HepG2 (cell line): ENCODE data around the gene ZKSCAN1. TPM values are rescaled to one million over a fixed set of nuclear protein-coding genes. Genes with fewer than 3 reads are reported as not detected.

Experiments
- ATAC-seq: fragments of 200-7000 bp; cut with Tn5 transposase; 3 replicates; pipeline ENCODE4 v1.9.1; 2020; ENCODE audit warnings: mild to moderate bottlenecking, moderate library complexity
- BruUV-seq: library from RNA; stranded (reverse); fragments of 400-500 nt; replicated peaks from 2 replicates; lab custom pipeline; 2021; lab: Mats Ljungman, UMichigan
- CTCF ChIA-PET: fragments of 300-600 bp; formaldehyde crosslinking; extraction: SDS; loops from one replicate; lab custom pipeline; 2021; ENCODE audit warnings: low total read pairs, inconsistent platforms, low intra/inter-chr PET ratio; lab: Yijun Ruan, JAX
- POLR2A ChIA-PET: fragments of 350-600 bp; sonication (Branson Sonifier 250); formaldehyde crosslinking; loops from one replicate; lab custom pipeline; 2020; ENCODE audit warnings: antibody characterized with exemption, inconsistent platforms; lab: Yijun Ruan, JAX
- DNase-seq: peaks from one replicate; pipeline ENCODE4 v3.0.0-alpha.2; 2015; ENCODE audit warnings: low spot score
- FAIRE-seq: peaks from 3 replicates; lab custom pipeline; 2011; peaks lifted over from hg19 to GRCh38; lab: Jason Lieb, UNC
- H2AFZ ChIP-seq: one replicate; pipeline ENCODE4 v1.6.1; 2011; ENCODE audit warnings: low read length, inconsistent platforms
- H3K27ac ChIP-seq: fragments of 300-600 bp; 3 replicates; pipeline ENCODE4 v1.8.0; 2011; ENCODE audit warnings: mixed run types, mild to moderate bottlenecking, mixed read lengths, low read length, inconsistent platforms; ENCODE audit not compliant: insufficient read depth; ENCODE audit errors: extremely low read length
- H3K27me3 ChIP-seq, 2 experiments: fragments of 200-600 bp in 1 of 2; 2 replicates in 1 of 2; 3 replicates in 1 of 2; pipeline versions ENCODE4 v1.6.0 to v1.8.0; 2011; ENCODE audit warnings: low read length in 2 of 2, mild to moderate bottlenecking in 2 of 2, moderate library complexity in 2 of 2, inconsistent platforms in 1 of 2; ENCODE audit not compliant: insufficient read depth in 2 of 2, control insufficient read depth in 1 of 2
- H3K36me3 ChIP-seq, 2 experiments: fragments of 200-600 bp in 1 of 2; replicated peaks in 1 of 2; 2 replicates in 1 of 2; 3 replicates in 1 of 2; pipeline versions ENCODE4 v1.5.1 to v1.8.0; 2011; ENCODE audit warnings: low read length in 2 of 2, inconsistent platforms in 1 of 2; ENCODE audit not compliant: insufficient read depth in 2 of 2, control insufficient read depth in 1 of 2
- H3K4me1 ChIP-seq: 2 replicates; pipeline ENCODE4 v1.5.1; 2012; ENCODE audit warnings: low read length, inconsistent platforms; ENCODE audit not compliant: insufficient read depth
- H3K4me2 ChIP-seq: 2 replicates; pipeline ENCODE4 v1.6.0; 2011; ENCODE audit warnings: low read depth, low read length, inconsistent platforms
- H3K4me3 ChIP-seq, 3 experiments: fragments of 200-600 bp in 1 of 3; sonication (generic), shearing (Covaris generic) in 1 of 3; replicated peaks in 1 of 3; 2 replicates each; pipeline ENCODE4 v1.5.1; 2011 to 2016; ENCODE audit warnings: low read length in 3 of 3, inconsistent platforms in 2 of 3, low read depth in 2 of 3, mild to moderate bottlenecking in 2 of 3, control low read depth in 1 of 3, mixed read lengths in 1 of 3; ENCODE audit not compliant: insufficient read depth in 1 of 3
- H3K79me2 ChIP-seq: one replicate; pipeline ENCODE4 v1.6.1; 2011; ENCODE audit warnings: low read length, inconsistent platforms; ENCODE audit not compliant: insufficient read depth
- H3K9ac ChIP-seq: 2 replicates; pipeline ENCODE4 v1.6.0; 2011; ENCODE audit warnings: mild to moderate bottlenecking, low read depth, low read length, inconsistent platforms; ENCODE audit not compliant: insufficient read depth
- H3K9me3 ChIP-seq: 2 replicates; pipeline ENCODE4 v1.5.1; 2012; ENCODE audit warnings: mild to moderate bottlenecking, low read length
- H4K20me1 ChIP-seq: 2 replicates; pipeline ENCODE4 v1.6.0; 2011; ENCODE audit warnings: inconsistent platforms, mild to moderate bottlenecking, low read length, moderate library complexity; ENCODE audit not compliant: insufficient read depth
- FOXK2 ChIP-seq: fragments of 450-650 bp; IDR thresholded peaks from 2 replicates; pipeline ENCODE4 v1.6.1; 2016
- POLR2A ChIP-seq, 2 experiments: IDR thresholded peaks; 2 replicates each; pipeline ENCODE4 v1.6.1; 2011; ENCODE audit warnings: low read depth in 2 of 2, low read length in 2 of 2, mild to moderate bottlenecking in 1 of 2, moderate library complexity in 1 of 2; ENCODE audit not compliant: insufficient read depth in 1 of 2
- WGBS: methylation state at CpG from one replicate; pipeline ENCODE4 v1.1.6; 2017; ENCODE audit warnings: low lambda C conversion rate; 5-methylcytosine and 5-hydroxymethylcytosine counted together
- in situ Hi-C: cut with HindIII; loops from 2 replicates; pipeline ENCODE4 v1.10.0; 2017; ENCODE audit warnings: low pct_unique_long_range_greater_than_20kb; ENCODE audit not compliant: extremely low pct_ligation_motif_present
- intact Hi-C: fragments of 100-400 bp; cut with micrococcal nuclease; formaldehyde crosslinking; loops from one replicate; pipeline ENCODE4 v1.10.0; 2022; ENCODE audit not compliant: unreplicated experiment
- polyA plus RNA-seq, 8 experiments: library from polyadenylated mRNA; depleted of rRNA in 3 of 8; stranded (reverse) in 7 of 8; unstranded in 1 of 8; fragments of >200 nt; fragmentation: Illumina TruSeq in 4 of 8; extraction: Trizol in 4 of 8; gene quantifications; 2 replicates each; pipeline versions ENCODE4 v1.2.1 to v1.2.3, GENCODE V29; 2011 to 2016; ENCODE audit warnings: low read depth in 4 of 8, missing spikeins in 1 of 8, mixed read lengths in 1 of 8; ENCODE audit not compliant: insufficient read depth in 1 of 8
- total RNA-seq, 5 experiments: library from RNA; depleted of rRNA; stranded (reverse); fragments of >200 nt; fragmentation: Illumina TruSeq; extraction: Trizol; gene quantifications; 2 replicates each; pipeline ENCODE4 v1.2.3, GENCODE V29; 2016; ENCODE audit warnings: low read depth in 1 of 5

Gene ZKSCAN1
- total and polyA plus RNA-seq, 2 of the 13 experiments (the other 11 are each of a cell fraction or from before 2014, with no cell fraction given), result 46.4 to 60.6 TPM

DNA sequence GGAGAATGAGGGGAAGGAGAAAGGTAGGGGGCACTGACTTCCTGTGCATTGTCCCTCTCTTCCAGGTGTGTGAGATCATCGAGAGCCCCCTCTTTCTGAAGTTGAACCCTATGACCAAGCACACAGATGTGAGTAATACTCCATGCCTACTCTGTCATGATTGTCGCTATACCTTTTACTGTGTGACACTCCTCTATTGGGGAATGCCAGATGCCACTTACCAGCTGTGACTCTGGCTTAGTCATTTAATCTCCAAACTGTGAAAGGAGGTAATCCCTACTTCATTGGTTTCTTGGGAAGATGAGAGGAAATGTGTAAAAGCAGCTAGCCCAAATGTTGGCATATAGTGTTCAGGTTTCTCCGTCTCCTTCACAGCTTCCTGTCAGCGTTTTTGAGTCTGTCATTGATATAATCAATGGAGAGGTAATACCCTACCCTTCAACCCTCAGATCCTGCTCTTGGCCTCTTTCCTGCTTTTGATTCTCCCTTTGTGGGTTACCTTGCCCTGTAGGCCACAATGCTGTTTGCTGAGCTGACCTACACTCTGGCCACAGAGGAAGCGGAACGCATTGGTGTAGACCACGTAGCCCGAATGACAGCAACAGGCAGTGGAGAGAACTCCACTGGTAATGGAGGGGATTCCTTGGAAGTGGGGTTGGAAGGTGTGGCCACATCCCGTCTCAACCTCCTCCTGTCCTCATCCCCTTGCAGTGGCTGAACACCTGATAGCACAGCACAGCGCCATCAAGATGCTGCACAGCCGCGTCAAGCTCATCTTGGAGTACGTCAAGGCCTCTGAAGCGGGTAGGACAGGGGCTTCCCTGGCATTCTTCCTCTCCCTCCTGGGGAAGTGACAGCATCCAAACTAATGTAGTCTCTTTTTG is 75.4 kb downstream of the ZKSCAN1 start:
- H3K4me2 ChIP-seq, result no peak overlapping the region
- peaks cover 35 to 56% of the 10 kb centered on the region in 2 experiments for H3K36me3 ChIP-seq
- BruUV-seq, result TSS peak; percentile 55
- no peaks in the 10 kb centered on the region for H4K20me1 ChIP-seq
- in situ Hi-C loops, result no loop called here
- intact Hi-C loops, result no loop called here
- no peak for DNase-seq
- H3K4me3 ChIP-seq, result no peak overlapping the region
- ATAC-seq, result peak; percentile 6; the same call in 2 of the 3 replicates
- ChIA-PET CTCF (no interaction called here), POLR2A (interaction anchor here (0.7 to 4.3 kb wide), 2 partner anchors 10 to 30 kb away, joined by 4 to 33 read pairs; partner anchors contain the start of genes AP4M1 and MCM7)
- peaks cover 10% of the 10 kb centered on the region for H3K79me2 ChIP-seq
- no peak overlapping the region for H3K9ac ChIP-seq
- H2AFZ ChIP-seq, result no peak overlapping the region
- no peaks in the 10 kb centered on the region; a peak in 1 of 5 replicates for H3K27me3 ChIP-seq
- WGBS, result 95% methylated on average over 9 of the region's 14 CpGs
- FAIRE-seq, result no peak
- peaks cover 38% of the 10 kb centered on the region for H3K4me1 ChIP-seq
- peak in 1 of 2 experiments; percentile 10; a peak in 2 of 4 replicates for TF ChIP-seq POLR2A (IDR thresholded peaks at IDR 0.05; ENCODE audit: insufficient read depth in 1 of 2, low read depth in 2 of 2, low read length in 2 of 2)
- TF ChIP-seq FOXK2, result no peak
- TF ChIP-seq, all 625 proteins: peak for 1
- no peak overlapping the region for H3K27ac ChIP-seq
- H3K9me3 ChIP-seq, result no peaks in the 10 kb centered on the region

Other genes starting within 250 kb of the ZKSCAN1 start
- 0.11 and 0.35 TPM in 2 replicates for gene CYP3A4, start 231.4 kb upstream of the ZKSCAN1 start, total RNA-seq (2016; rRNA removed; fragmentation: Illumina TruSeq; extraction: Trizol)
- 0.07 and 0.24 TPM in 2 replicates for gene CYP3A4, start 231.4 kb upstream of the ZKSCAN1 start, polyA plus RNA-seq (2011; rRNA removed)
- 0.55 and 3.1 TPM in 2 replicates for gene CYP3A43, start 187.6 kb upstream of the ZKSCAN1 start, total RNA-seq (2016; rRNA removed; fragmentation: Illumina TruSeq; extraction: Trizol)
- 2.3 and 2.4 TPM in 2 replicates for gene CYP3A43, start 187.6 kb upstream of the ZKSCAN1 start, polyA plus RNA-seq (2011; rRNA removed)
- gene OR2AE1, start 138.6 kb upstream of the ZKSCAN1 start, total RNA-seq (2016; rRNA removed; fragmentation: Illumina TruSeq; extraction: Trizol), result not detected in 2 replicates
- 0.07 TPM in 1 of 2 replicates, not detected in the other for gene OR2AE1, start 138.6 kb upstream of the ZKSCAN1 start, polyA plus RNA-seq (2011; rRNA removed)
- 21.7 and 25.1 TPM in 2 replicates for gene TRIM4, start 96.1 kb upstream of the ZKSCAN1 start, total RNA-seq (2016; rRNA removed; fragmentation: Illumina TruSeq; extraction: Trizol)
- gene TRIM4, start 96.1 kb upstream of the ZKSCAN1 start, polyA plus RNA-seq (2011; rRNA removed), result 16.6 and 17.6 TPM in 2 replicates
- 0.66 and 0.75 TPM in 2 replicates for gene GJC3, start 86.0 kb upstream of the ZKSCAN1 start, total RNA-seq (2016; rRNA removed; fragmentation: Illumina TruSeq; extraction: Trizol)
- gene GJC3, start 86.0 kb upstream of the ZKSCAN1 start, polyA plus RNA-seq (2011; rRNA removed), result 1.4 TPM in 2 replicates
- gene AZGP1, start 39.6 kb upstream of the ZKSCAN1 start, total RNA-seq (2016; rRNA removed; fragmentation: Illumina TruSeq; extraction: Trizol), result 37.9 and 93.8 TPM in 2 replicates
- 229 and 265 TPM in 2 replicates for gene AZGP1, start 39.6 kb upstream of the ZKSCAN1 start, polyA plus RNA-seq (2011; rRNA removed)
- gene ZSCAN21, start 34.2 kb downstream of the ZKSCAN1 start, total RNA-seq (2016; rRNA removed; fragmentation: Illumina TruSeq; extraction: Trizol), result 10.0 and 11.8 TPM in 2 replicates
- 7.0 and 8.5 TPM in 2 replicates for gene ZSCAN21, start 34.2 kb downstream of the ZKSCAN1 start, polyA plus RNA-seq (2011; rRNA removed)
- 53.2 and 56.9 TPM in 2 replicates for gene ZNF3, start 66.1 kb downstream of the ZKSCAN1 start, total RNA-seq (2016; rRNA removed; fragmentation: Illumina TruSeq; extraction: Trizol)
- gene ZNF3, start 66.1 kb downstream of the ZKSCAN1 start, polyA plus RNA-seq (2011; rRNA removed), result 29.1 and 33.7 TPM in 2 replicates
- gene COPS6, start 73.4 kb downstream of the ZKSCAN1 start, total RNA-seq (2016; rRNA removed; fragmentation: Illumina TruSeq; extraction: Trizol), result 33.4 and 64.4 TPM in 2 replicates
- 117 and 124 TPM in 2 replicates for gene COPS6, start 73.4 kb downstream of the ZKSCAN1 start, polyA plus RNA-seq (2011; rRNA removed)
- gene MCM7, start 85.8 kb downstream of the ZKSCAN1 start, total RNA-seq (2016; rRNA removed; fragmentation: Illumina TruSeq; extraction: Trizol), result 214 and 229 TPM in 2 replicates
- gene MCM7, start 85.8 kb downstream of the ZKSCAN1 start, polyA plus RNA-seq (2011; rRNA removed), result 74.6 and 84.5 TPM in 2 replicates
- 8.2 and 9.7 TPM in 2 replicates for gene AP4M1, start 86.0 kb downstream of the ZKSCAN1 start, total RNA-seq (2016; rRNA removed; fragmentation: Illumina TruSeq; extraction: Trizol)
- 6.0 and 6.3 TPM in 2 replicates for gene AP4M1, start 86.0 kb downstream of the ZKSCAN1 start, polyA plus RNA-seq (2011; rRNA removed)
- gene TAF6, start 103.8 kb downstream of the ZKSCAN1 start, total RNA-seq (2016; rRNA removed; fragmentation: Illumina TruSeq; extraction: Trizol), result 18.8 and 25.6 TPM in 2 replicates
- 12.6 and 12.9 TPM in 2 replicates for gene TAF6, start 103.8 kb downstream of the ZKSCAN1 start, polyA plus RNA-seq (2011; rRNA removed)
- 5.4 and 12.7 TPM in 2 replicates for gene CNPY4, start 104.0 kb downstream of the ZKSCAN1 start, total RNA-seq (2016; rRNA removed; fragmentation: Illumina TruSeq; extraction: Trizol)
- gene CNPY4, start 104.0 kb downstream of the ZKSCAN1 start, polyA plus RNA-seq (2011; rRNA removed), result 6.2 TPM in 2 replicates
- gene MBLAC1, start 111.4 kb downstream of the ZKSCAN1 start, total RNA-seq (2016; rRNA removed; fragmentation: Illumina TruSeq; extraction: Trizol), result 1.8 and 2.1 TPM in 2 replicates
- gene MBLAC1, start 111.4 kb downstream of the ZKSCAN1 start, polyA plus RNA-seq (2011; rRNA removed), result 0.79 and 0.88 TPM in 2 replicates
- gene LAMTOR4, start 133.3 kb downstream of the ZKSCAN1 start, total RNA-seq (2016; rRNA removed; fragmentation: Illumina TruSeq; extraction: Trizol), result 115 and 120 TPM in 2 replicates
- gene LAMTOR4, start 133.3 kb downstream of the ZKSCAN1 start, polyA plus RNA-seq (2011; rRNA removed), result 111 and 118 TPM in 2 replicates
- 2.0 and 9.6 TPM in 2 replicates for gene TRAPPC14, start 143.1 kb downstream of the ZKSCAN1 start, total RNA-seq (2016; rRNA removed; fragmentation: Illumina TruSeq; extraction: Trizol)
- gene TRAPPC14, start 143.1 kb downstream of the ZKSCAN1 start, polyA plus RNA-seq (2011; rRNA removed), result 4.7 and 7.0 TPM in 2 replicates
- gene GAL3ST4, start 153.0 kb downstream of the ZKSCAN1 start, total RNA-seq (2016; rRNA removed; fragmentation: Illumina TruSeq; extraction: Trizol), result 0.29 TPM in 1 of 2 replicates, not detected in the other
- gene GAL3ST4, start 153.0 kb downstream of the ZKSCAN1 start, polyA plus RNA-seq (2011; rRNA removed), result 0.41 and 0.73 TPM in 2 replicates
- 0.10 and 0.64 TPM in 2 replicates for gene GPC2, start 161.8 kb downstream of the ZKSCAN1 start, total RNA-seq (2016; rRNA removed; fragmentation: Illumina TruSeq; extraction: Trizol)
- 0.76 and 0.78 TPM in 2 replicates for gene GPC2, start 161.8 kb downstream of the ZKSCAN1 start, polyA plus RNA-seq (2011; rRNA removed)
- 0.22 and 0.33 TPM in 2 replicates for gene STAG3, start 162.3 kb downstream of the ZKSCAN1 start, total RNA-seq (2016; rRNA removed; fragmentation: Illumina TruSeq; extraction: Trizol)
- 0.09 and 0.12 TPM in 2 replicates for gene STAG3, start 162.3 kb downstream of the ZKSCAN1 start, polyA plus RNA-seq (2011; rRNA removed)
- not detected in 2 replicates for gene PVRIG, start 204.4 kb downstream of the ZKSCAN1 start, total RNA-seq (2016; rRNA removed; fragmentation: Illumina TruSeq; extraction: Trizol)
- not detected in 2 replicates for gene PVRIG, start 204.4 kb downstream of the ZKSCAN1 start, polyA plus RNA-seq (2011; rRNA removed)